Activated CD8-positive, alpha-beta T cell treated with anti-CD3 and anti-CD28 coated beads for 36 hours (primary cell): ENCODE data around the gene HHEX. TPM values are rescaled to one million over a fixed set of nuclear protein-coding genes. Genes with fewer than 3 reads are reported as not detected.

Experiments
- ATAC-seq: fragments of 200-7000 bp; cut with Tn5 transposase; one replicate; pipeline ENCODE4 v1.10.0; 2021; ENCODE audit warnings: mild to moderate bottlenecking, moderate library complexity
- CTCF ChIA-PET: fragments of 350-600 bp; sonication (Branson Sonifier 250); formaldehyde crosslinking; loops from one replicate; lab custom pipeline; 2021; ENCODE audit warnings: antibody characterized with exemption; lab: Charles Lee
- POLR2A ChIA-PET: fragments of 350-600 bp; sonication (Branson Sonifier 250); formaldehyde crosslinking; loops from one replicate; lab custom pipeline; 2021; ENCODE audit warnings: antibody characterized with exemption; lab: Charles Lee
- DNase-seq: peaks from one replicate; pipeline ENCODE4 v3.0.0-alpha.2; 2020
- H3K27ac Mint-ChIP-seq: one replicate; pipeline ENCODE4 v1.8.0; 2021; ENCODE audit warnings: mild to moderate bottlenecking, mixed read lengths
- H3K27me3 Mint-ChIP-seq: one replicate; pipeline ENCODE4 v1.8.0; 2021; ENCODE audit warnings: mixed read lengths
- H3K36me3 Mint-ChIP-seq: one replicate; pipeline ENCODE4 v1.8.0; 2021; ENCODE audit warnings: low read depth, mixed read lengths
- H3K4me1 Mint-ChIP-seq: one replicate; pipeline ENCODE4 v1.8.0; 2021; ENCODE audit warnings: low read depth, mixed read lengths
- H3K4me3 Mint-ChIP-seq: one replicate; pipeline ENCODE4 v1.8.0; 2021; ENCODE audit warnings: mild to moderate bottlenecking, moderate library complexity, mixed read lengths
- H3K9me3 Mint-ChIP-seq: one replicate; pipeline ENCODE4 v1.8.0; 2021; ENCODE audit warnings: mixed read lengths
- intact Hi-C: fragments of 100-400 bp; cut with micrococcal nuclease; formaldehyde crosslinking; loops from one replicate; pipeline ENCODE4 v1.10.0; 2022
- total RNA-seq, 2 experiments: library from RNA; stranded (reverse); gene quantifications; one replicate each; pipeline ENCODE4 v1.2.3, GENCODE V29; 2021
- TF ChIP-seq, protein P1 (sequence below): fragments of 200-600 bp; IDR thresholded peaks from one replicate; pipeline ENCODE4 v1.8.0; 2022; ENCODE audit warnings: antibody characterized with exemption, mild to moderate bottlenecking

The HHEX gene
- total RNA-seq, 2 experiments from 2014 or later = 0.34 to 0.58 TPM

DNA sequence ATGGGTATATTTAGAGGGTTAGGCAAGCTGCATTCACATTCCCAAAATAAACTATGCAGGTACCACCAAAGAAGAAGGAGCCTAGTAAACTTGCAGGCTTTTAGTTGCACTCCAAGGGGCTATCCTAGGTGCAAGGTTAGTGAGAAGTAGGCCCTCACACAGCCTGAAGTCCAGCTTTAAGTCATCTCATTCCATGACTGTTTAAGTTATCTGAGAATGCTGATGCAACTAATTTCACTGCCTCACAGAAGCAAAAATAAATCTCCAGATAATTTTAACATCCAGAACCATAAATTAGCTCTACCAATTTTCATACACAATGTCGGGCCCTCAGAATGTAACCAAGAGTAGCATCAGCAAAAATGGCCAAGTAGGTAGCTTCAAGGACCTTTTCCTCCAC, 34.3 kb upstream of the HHEX start:
- CTCF ChIA-PET = no interaction called here
- H3K36me3 Mint-ChIP-seq = peaks cover 34% of the 10 kb centered on the region
- POLR2A ChIA-PET = no interaction called here
- no peak for DNase-seq
- TF ChIP-seq, protein P1, sequence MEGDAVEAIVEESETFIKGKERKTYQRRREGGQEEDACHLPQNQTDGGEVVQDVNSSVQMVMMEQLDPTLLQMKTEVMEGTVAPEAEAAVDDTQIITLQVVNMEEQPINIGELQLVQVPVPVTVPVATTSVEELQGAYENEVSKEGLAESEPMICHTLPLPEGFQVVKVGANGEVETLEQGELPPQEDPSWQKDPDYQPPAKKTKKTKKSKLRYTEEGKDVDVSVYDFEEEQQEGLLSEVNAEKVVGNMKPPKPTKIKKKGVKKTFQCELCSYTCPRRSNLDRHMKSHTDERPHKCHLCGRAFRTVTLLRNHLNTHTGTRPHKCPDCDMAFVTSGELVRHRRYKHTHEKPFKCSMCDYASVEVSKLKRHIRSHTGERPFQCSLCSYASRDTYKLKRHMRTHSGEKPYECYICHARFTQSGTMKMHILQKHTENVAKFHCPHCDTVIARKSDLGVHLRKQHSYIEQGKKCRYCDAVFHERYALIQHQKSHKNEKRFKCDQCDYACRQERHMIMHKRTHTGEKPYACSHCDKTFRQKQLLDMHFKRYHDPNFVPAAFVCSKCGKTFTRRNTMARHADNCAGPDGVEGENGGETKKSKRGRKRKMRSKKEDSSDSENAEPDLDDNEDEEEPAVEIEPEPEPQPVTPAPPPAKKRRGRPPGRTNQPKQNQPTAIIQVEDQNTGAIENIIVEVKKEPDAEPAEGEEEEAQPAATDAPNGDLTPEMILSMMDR = no peak
- H3K9me3 Mint-ChIP-seq = no peaks in the 10 kb centered on the region
- peaks cover 3% of the 10 kb centered on the region for H3K27me3 Mint-ChIP-seq
- no peak overlapping the region for H3K4me3 Mint-ChIP-seq
- no peak overlapping the region for H3K27ac Mint-ChIP-seq
- intact Hi-C loops = no loop called here
- ATAC-seq = no peak
- no peaks in the 10 kb centered on the region for H3K4me1 Mint-ChIP-seq

DNA sequence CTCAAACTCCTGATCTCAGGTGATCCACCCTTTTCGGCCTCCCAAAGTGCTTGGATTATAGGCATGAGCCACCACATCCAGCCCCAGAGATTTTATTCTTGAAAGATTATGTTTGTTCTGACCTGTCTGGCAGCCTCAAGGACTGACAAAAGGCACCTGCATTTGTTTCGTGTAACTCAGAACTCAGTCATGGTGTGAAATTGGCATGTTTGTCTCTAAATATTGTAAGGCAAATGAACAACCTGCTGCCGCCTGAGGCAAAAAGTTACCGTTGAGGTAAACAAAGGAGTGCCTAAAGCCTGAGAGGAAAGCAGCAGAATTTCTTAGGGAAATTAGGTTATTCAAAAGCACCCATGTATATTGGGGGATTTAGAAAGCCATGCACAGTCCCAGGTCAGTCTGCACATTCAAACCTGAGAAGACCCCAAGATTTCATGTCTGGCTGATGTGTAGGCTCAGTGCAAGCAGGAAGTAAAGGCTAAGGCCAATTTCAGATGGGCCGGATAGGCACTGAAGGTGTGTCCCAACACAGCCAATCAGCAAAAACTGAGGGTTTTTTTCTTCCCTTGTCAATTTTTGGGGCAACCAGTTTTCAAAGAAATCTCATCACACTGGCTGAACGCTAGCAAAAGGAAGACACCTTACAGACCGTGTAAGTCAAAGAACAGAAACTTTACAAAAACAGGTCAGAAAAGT, 33.3 kb upstream of the HHEX start:
- TF ChIP-seq, protein P1 = no peak
- DNase-seq (no peak), ATAC-seq (no peak)
- ChIA-PET POLR2A (interaction anchor here (0.6 to 1.0 kb wide), 2 partner anchors 129 to 295 kb away, joined by 3 read pairs; no protein-coding TSS in a partner anchor), CTCF (no interaction called here)
- no peaks in the 10 kb centered on the region for H3K4me1 Mint-ChIP-seq
- H3K4me3 Mint-ChIP-seq = no peak overlapping the region
- no peak overlapping the region for H3K27ac Mint-ChIP-seq
- H3K36me3 Mint-ChIP-seq = peaks cover 28% of the 10 kb centered on the region
- intact Hi-C loops = no loop called here
- no peaks in the 10 kb centered on the region for H3K9me3 Mint-ChIP-seq
- peaks cover 3% of the 10 kb centered on the region for H3K27me3 Mint-ChIP-seq

DNA sequence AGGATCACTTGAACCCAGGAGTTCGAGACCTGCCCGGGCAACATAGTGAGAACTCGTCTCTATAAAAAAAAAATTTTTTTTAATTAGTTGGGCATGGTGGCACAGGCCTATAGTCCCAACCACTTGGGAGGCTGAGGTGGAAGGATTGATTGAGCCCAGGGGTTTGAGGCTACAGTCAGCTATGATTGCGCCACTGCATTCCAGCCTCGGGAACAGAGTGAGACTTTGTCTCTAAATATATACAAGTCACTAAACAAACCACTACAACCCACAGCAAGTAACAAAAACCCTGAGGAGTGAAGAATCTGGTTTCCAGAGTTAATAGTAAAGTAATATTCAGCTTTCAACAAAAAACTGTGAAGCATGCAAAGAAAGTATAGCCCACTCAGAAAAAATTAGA, 32.7 kb upstream of the HHEX start:
- Mint-ChIP-seq H3K27me3 (peaks cover 3% of the 10 kb centered on the region), H3K4me3 (no peak overlapping the region), H3K36me3 (peaks cover 24% of the 10 kb centered on the region), H3K9me3 (no peaks in the 10 kb centered on the region), H3K27ac (no peak overlapping the region), H3K4me1 (no peaks in the 10 kb centered on the region)
- ATAC-seq (no peak), DNase-seq (no peak)
- ChIA-PET CTCF (no interaction called here), POLR2A (interaction anchor here (0.6 to 1.0 kb wide), 2 partner anchors 129 to 295 kb away, joined by 3 read pairs; no protein-coding TSS in a partner anchor)
- TF ChIP-seq, protein P1 = no peak
- intact Hi-C loops = no loop called here

DNA sequence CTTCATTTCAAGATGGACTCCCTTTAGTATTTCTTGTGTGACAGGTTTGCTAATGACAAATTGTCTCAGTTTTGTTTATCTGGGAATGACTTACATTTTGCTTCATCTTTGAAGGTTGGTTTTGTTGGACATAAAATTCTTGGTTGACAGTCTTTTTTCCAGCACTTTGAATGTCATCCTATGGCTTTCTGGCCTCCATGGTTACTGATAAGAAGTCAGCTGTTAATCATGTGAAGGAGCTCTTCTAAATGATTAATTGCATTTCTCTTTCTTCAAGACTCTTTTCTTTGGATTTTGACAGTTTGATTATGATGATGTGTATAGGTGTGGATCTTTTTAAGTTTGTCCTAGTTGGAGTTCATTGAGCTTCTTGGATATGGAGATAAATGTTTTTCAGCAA, 26.9 kb upstream of the HHEX start:
- TF ChIP-seq, protein P1 = no peak
- CTCF ChIA-PET = no interaction called here
- DNase-seq (no peak), ATAC-seq (no peak)
- H3K27ac Mint-ChIP-seq = no peak overlapping the region
- intact Hi-C loops = no loop called here
- H3K9me3 Mint-ChIP-seq = peaks cover 11% of the 10 kb centered on the region
- POLR2A ChIA-PET = no interaction called here
- H3K4me3 Mint-ChIP-seq = no peak overlapping the region
- H3K4me1 Mint-ChIP-seq = no peaks in the 10 kb centered on the region
- H3K36me3 Mint-ChIP-seq = no peaks in the 10 kb centered on the region
- H3K27me3 Mint-ChIP-seq = peaks cover 3% of the 10 kb centered on the region

DNA sequence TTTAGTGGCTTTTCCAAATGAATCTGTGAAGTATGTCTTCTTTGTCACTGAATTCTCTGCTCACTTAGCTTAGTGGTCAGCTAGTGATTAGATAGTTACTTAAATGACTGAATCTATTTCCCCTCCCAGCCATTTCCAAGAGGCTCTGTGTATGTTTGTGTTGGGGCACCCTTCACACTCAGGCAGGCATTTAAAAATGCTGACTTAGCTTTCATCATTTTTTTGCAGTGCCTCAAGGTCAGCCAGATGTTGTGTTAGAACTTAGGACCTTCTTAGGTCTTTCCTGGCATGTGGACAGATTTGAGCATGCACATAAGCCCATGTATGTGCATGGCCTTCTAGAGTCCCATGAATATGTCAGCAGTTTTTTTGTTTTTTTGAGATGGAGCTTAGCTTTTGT, 25.4 kb upstream of the HHEX start:
- intact Hi-C loops = no loop called here
- H3K9me3 Mint-ChIP-seq = peaks cover 11% of the 10 kb centered on the region
- DNase-seq (no peak), ATAC-seq (no peak)
- H3K4me1 Mint-ChIP-seq = no peaks in the 10 kb centered on the region
- no peaks in the 10 kb centered on the region for H3K36me3 Mint-ChIP-seq
- POLR2A ChIA-PET = no interaction called here
- CTCF ChIA-PET = no interaction called here
- H3K27me3 Mint-ChIP-seq = no peaks in the 10 kb centered on the region
- TF ChIP-seq, protein P1 = no peak
- no peak overlapping the region for H3K4me3 Mint-ChIP-seq
- H3K27ac Mint-ChIP-seq = no peak overlapping the region
